ENCODE results near the gene MTM1. TPM values are rescaled to one million over a fixed set of nuclear protein-coding genes. Genes with fewer than 3 reads are reported as not detected.

MTM1 gene
- total and polyA plus RNA-seq, 2 experiments from 2014 or later = 3.8 to 3.9 TPM

DNA sequence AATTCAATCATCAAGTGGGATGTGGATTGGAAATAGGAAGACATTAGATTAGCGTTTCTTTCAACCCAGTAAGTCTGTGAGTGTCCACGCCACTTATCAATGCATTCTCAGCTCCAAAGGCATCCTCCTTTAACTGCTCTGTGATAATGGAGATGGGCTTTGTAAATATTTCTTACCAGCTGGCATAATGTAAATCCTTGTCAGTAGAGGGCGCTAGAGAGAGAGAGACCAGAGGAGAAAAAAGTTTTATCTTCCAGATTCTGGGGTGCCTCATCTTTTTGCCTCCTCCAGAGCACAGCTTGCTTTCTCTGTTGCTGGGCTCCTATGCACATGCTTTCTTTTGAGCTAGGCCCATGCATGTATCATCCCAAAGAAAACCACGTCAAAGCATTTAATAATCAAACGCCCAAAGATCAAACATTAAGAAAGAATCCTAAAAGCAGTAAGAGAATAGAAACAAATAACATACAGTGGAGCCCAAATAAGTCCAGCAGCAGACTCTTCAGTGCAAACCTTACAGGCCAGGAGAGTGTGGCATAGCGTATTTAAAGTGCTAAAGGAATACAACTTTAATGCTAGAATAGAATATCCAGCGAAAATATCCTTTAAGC, 115.2 kb downstream of the MTM1 start:
- peak; percentile 48 for TF ChIP-seq CTCF (IDR thresholded peaks at IDR 0.05; ENCODE audit: low read depth, low read length)
- Histone ChIP-seq H3K27me3 (no peaks in the 10 kb centered on the region), H3K4me1 (ENCODE audit: low read depth) (no peaks in the 10 kb centered on the region), H3K4me3 (no peak overlapping the region), H3K27ac (no peak overlapping the region), H3K9me3 (ENCODE audit: low read depth) (no peaks in the 10 kb centered on the region), H3K36me3 (no peaks in the 10 kb centered on the region)
- peak; percentile 35 to 58 for DNase-seq (ENCODE audit: low read depth in 1 of 2, low spot score in 1 of 2)

GRCh38 chrX:150688911-150689451, 120.6 kb downstream of the MTM1 start:
- Histone ChIP-seq H3K27ac (no peak overlapping the region), H3K9me3 (ENCODE audit: low read depth) (no peaks in the 10 kb centered on the region), H3K27me3 (no peaks in the 10 kb centered on the region), H3K36me3 (no peaks in the 10 kb centered on the region), H3K4me3 (no peak overlapping the region), H3K4me1 (ENCODE audit: low read depth) (no peaks in the 10 kb centered on the region)
- no peak for TF ChIP-seq CTCF (IDR thresholded peaks at IDR 0.05; ENCODE audit: low read depth, low read length)
- DNase-seq (ENCODE audit: low read depth in 1 of 2, low spot score in 1 of 2) = peak in 1 of 2 donors; percentile 60

GRCh38 chrX:150690126-150690525, 121.7 kb downstream of the MTM1 start:
- no peak overlapping the region for H3K4me3 ChIP-seq
- H3K9me3 ChIP-seq (ENCODE audit: low read depth) = no peaks in the 10 kb centered on the region
- TF ChIP-seq CTCF (IDR thresholded peaks at IDR 0.05; ENCODE audit: low read depth, low read length) = no peak
- H3K27me3 ChIP-seq = no peaks in the 10 kb centered on the region
- no peaks in the 10 kb centered on the region for H3K36me3 ChIP-seq
- no peaks in the 10 kb centered on the region for H3K4me1 ChIP-seq (ENCODE audit: low read depth)
- peak in 1 of 2 donors; percentile 74 for DNase-seq (ENCODE audit: low read depth in 1 of 2, low spot score in 1 of 2)
- no peak overlapping the region for H3K27ac ChIP-seq

- DNase-seq (ENCODE audit: low read depth in 1 of 2, low spot score in 1 of 2) = no peak
- H3K27ac ChIP-seq = no peak overlapping the region
- no peaks in the 10 kb centered on the region for H3K36me3 ChIP-seq
- H3K27me3 ChIP-seq = no peaks in the 10 kb centered on the region
- no peaks in the 10 kb centered on the region for H3K9me3 ChIP-seq (ENCODE audit: low read depth)
- no peaks in the 10 kb centered on the region for H3K4me1 ChIP-seq (ENCODE audit: low read depth)
- TF ChIP-seq CTCF (IDR thresholded peaks at IDR 0.05; ENCODE audit: low read depth, low read length) = no peak
- H3K4me3 ChIP-seq = peak overlapping the region; percentile 54
Observed at GRCh38 chrX:150692296-150692695, 123.9 kb downstream of the MTM1 start.

DNA sequence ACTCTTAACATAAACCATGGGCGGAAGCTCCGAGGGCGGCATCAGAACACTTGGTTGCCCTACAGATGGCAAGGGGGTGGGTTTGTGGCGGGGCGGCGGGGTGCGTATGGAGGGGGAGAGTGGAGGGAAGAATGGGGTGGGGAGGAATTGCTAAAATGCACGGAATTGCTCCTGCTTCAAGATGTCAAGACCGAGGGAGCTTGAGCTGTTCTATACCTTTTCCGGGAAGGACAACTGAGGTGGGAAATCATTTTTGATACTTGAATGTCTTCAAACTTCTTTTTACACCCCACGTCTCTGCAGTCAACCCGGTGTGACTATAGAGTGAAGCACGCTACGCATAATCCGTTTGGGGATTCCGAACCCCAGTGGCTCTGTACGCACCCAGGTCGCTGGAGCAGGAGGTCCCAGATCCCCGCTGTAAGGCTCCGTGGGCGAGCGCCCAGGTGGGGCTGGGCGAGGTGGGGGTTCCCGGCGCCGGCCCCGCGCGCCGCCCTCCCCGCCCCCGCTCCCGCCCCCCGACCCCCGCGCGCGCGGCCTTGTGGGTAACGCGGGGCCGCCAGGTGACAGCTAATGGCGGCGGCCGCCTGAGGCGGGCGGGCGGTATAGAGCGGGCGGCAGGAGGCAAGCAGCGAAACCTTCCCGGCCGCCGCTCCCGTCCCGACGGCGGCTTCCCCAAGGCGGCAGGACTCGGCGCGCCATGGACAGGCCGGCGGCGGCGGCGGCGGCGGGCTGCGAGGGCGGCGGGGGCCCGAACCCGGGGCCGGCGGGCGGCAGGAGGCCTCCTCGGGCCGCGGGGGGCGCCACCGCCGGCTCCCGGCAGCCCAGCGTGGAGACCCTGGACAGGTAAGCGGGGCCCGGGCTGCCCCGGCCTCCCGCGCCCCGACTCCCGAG, 124.7 kb downstream of the MTM1 start, which contains the start of gene MTMR1:
Gene MTMR1, plus strand, starts transcription at position 566 of the 894 bp plus-strand sequence. Its CDS starts 135 bp downstream, at position 701.
- H3K27me3 ChIP-seq = no peaks in the 10 kb centered on the region
- H3K4me3 ChIP-seq = peak within 1 kb of the TSS; percentile 54
- DNase-seq (ENCODE audit: low read depth in 1 of 2, low spot score in 1 of 2) = peak in 1 of 2 donors; percentile 55
- no peaks in the 10 kb centered on the region for H3K36me3 ChIP-seq
- H3K4me1 ChIP-seq (ENCODE audit: low read depth) = no peaks in the 10 kb centered on the region
- no peak for TF ChIP-seq CTCF (IDR thresholded peaks at IDR 0.05; ENCODE audit: low read depth, low read length)
- no peaks in the 10 kb centered on the region for H3K9me3 ChIP-seq (ENCODE audit: low read depth)
- no peak within 1 kb of the TSS for H3K27ac ChIP-seq
